Mesodermal cell (in vitro differentiated cells): ENCODE data around the gene XKR7.

Experiments used
- H3K27ac ChIP-seq: 2 replicates; pipeline ENCODE4 v1.7.0; 2013; ENCODE audit warnings: mild to moderate bottlenecking, low read depth, low read length, moderate library complexity; ENCODE audit not compliant: severe bottlenecking
- H3K36me3 ChIP-seq: 2 replicates; pipeline ENCODE4 v1.7.1; 2013; ENCODE audit warnings: mild to moderate bottlenecking, low read length, moderate library complexity; ENCODE audit not compliant: control insufficient read depth, insufficient read depth
- H3K4me1 ChIP-seq: one replicate; pipeline ENCODE4 v1.7.1; 2013; ENCODE audit warnings: mild to moderate bottlenecking, low read length; ENCODE audit not compliant: insufficient read depth, control insufficient read depth, poor library complexity, severe bottlenecking
- H3K4me3 ChIP-seq: 2 replicates; pipeline ENCODE4 v1.7.0; 2013; ENCODE audit warnings: low read length, control low read depth, mild to moderate bottlenecking; ENCODE audit not compliant: insufficient read depth, poor library complexity, severe bottlenecking; ENCODE audit errors: extremely low read depth
- H3K9me3 ChIP-seq: 2 replicates; pipeline ENCODE4 v1.7.1; 2013; ENCODE audit warnings: mild to moderate bottlenecking, low read length, moderate library complexity; ENCODE audit not compliant: control insufficient read depth
- WGBS, 2 experiments: methylation state at CpG; one replicate each; pipeline ENCODE4 v1.1.5; 2013; ENCODE audit warnings: missing lambda C conversion rate in 2 of 2; ENCODE audit not compliant: insufficient coverage in 2 of 2; 5-methylcytosine and 5-hydroxymethylcytosine counted together

Gene XKR7

GRCh38 chr20:31945319-31945718 lies 22.6 kb upstream of the XKR7 start:
- Histone ChIP-seq H3K9me3 (peaks cover 9% of the 10 kb centered on the region), H3K4me1 (no peaks in the 10 kb centered on the region), H3K27ac (no peak overlapping the region), H3K4me3 (no peak overlapping the region), H3K36me3 (peaks cover 62% of the 10 kb centered on the region)
- WGBS, 2 experiments = 90 to 92% methylated on average over 4 of the region's 4 CpGs

DNA sequence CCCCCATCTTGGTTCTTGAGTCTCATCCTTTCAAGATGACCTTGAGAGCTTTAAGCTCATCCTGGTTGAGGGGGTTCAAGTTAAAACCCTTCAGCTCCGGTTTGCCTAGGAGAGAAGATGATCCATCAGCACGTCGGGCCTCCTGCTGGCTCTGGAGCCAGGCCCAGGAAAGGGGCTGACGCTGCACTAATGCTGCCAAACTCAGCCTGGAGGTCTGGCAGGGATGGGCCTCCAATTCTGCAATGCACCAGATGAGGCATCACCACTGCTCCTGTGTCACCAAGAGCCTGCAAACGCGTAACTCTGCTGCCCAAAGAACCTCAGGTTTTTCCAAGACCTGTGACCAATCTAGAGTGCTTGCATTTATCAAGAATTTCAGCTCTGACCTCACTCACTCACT lies 22.2 kb upstream of the XKR7 start:
- 97 to 98% methylated on average over 5 to 6 of the region's 6 CpGs for WGBS, 2 experiments
- Histone ChIP-seq H3K9me3 (peaks cover 9% of the 10 kb centered on the region), H3K36me3 (peaks cover 66% of the 10 kb centered on the region), H3K4me1 (no peaks in the 10 kb centered on the region), H3K27ac (no peak overlapping the region), H3K4me3 (no peak overlapping the region)

GRCh38 chr20:31948008-31948407 lies 19.9 kb upstream of the XKR7 start:
- peaks cover 66% of the 10 kb centered on the region for H3K36me3 ChIP-seq
- H3K27ac ChIP-seq = no peak overlapping the region
- no peak overlapping the region for H3K4me3 ChIP-seq
- no peaks in the 10 kb centered on the region for H3K4me1 ChIP-seq
- H3K9me3 ChIP-seq = peaks cover 9% of the 10 kb centered on the region
- WGBS, 2 experiments = 100% methylated on average over 2 of the region's 2 CpGs

DNA sequence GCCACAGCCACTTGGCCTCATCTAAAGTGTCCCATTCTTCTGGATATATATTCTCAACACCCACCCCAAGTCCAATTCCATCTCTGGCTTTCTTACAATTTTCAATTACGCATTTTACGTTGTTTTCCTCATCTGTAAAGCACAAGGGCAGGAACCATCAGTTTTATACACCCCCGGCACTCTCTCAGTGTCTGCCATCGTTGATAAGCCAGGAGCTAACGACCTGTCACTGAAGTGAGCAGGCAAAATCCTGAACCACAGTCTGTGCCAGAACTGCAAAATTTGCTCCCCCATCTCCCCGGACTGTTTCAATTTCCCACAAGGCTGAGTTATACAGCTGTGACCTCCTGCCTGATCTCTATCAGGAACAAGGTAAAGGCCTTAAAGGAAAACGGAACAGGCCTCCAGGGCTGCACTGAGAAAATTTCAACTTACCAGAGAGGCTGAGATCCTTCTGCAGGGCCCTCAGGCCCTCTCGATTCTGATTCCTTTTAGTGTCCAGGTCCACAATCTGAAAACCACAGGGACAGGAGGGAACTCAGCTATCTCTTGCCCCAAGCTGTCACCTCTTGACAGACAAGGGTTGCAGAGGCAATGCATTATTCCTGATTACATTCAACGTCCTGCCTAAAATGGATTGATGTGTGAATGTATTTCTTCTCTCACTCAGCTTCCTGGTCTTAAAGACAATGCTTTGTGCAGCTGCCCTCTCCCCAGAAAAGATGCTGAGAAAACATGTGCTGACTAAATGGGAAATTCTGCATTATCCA lies 17.9 kb upstream of the XKR7 start:
- no peak overlapping the region for H3K27ac ChIP-seq
- peaks cover 9% of the 10 kb centered on the region for H3K9me3 ChIP-seq
- no peaks in the 10 kb centered on the region for H3K4me1 ChIP-seq
- H3K4me3 ChIP-seq = peak overlapping the region; percentile 94
- peaks cover 56% of the 10 kb centered on the region for H3K36me3 ChIP-seq
- WGBS, 2 experiments = 91 to 96% methylated on average over 8 to 9 of the region's 9 CpGs

DNA sequence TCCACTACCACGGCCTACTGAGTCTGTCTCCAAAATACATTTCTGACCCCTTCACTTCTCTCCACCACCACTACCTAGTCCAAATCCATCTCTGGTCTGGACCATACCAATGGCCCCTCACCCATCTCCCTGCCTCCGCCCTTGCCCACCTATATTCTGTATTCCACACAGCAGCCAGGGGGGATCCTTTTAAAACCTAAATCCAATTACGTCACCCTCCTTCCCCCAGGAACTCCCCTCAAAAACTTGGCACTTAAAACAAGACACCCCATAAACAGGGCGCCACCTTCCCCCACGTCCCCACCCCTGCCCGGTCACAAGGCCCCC lies 16.8 kb upstream of the XKR7 start:
- peaks cover 45% of the 10 kb centered on the region for H3K36me3 ChIP-seq
- H3K27ac ChIP-seq = peak overlapping the region; percentile 59
- peak overlapping the region; percentile 94 for H3K4me3 ChIP-seq
- no peaks in the 10 kb centered on the region for H3K4me1 ChIP-seq
- peaks cover 9% of the 10 kb centered on the region for H3K9me3 ChIP-seq
- WGBS, 2 experiments = 11 to 22% methylated on average over 2 to 6 of the region's 6 CpGs

DNA sequence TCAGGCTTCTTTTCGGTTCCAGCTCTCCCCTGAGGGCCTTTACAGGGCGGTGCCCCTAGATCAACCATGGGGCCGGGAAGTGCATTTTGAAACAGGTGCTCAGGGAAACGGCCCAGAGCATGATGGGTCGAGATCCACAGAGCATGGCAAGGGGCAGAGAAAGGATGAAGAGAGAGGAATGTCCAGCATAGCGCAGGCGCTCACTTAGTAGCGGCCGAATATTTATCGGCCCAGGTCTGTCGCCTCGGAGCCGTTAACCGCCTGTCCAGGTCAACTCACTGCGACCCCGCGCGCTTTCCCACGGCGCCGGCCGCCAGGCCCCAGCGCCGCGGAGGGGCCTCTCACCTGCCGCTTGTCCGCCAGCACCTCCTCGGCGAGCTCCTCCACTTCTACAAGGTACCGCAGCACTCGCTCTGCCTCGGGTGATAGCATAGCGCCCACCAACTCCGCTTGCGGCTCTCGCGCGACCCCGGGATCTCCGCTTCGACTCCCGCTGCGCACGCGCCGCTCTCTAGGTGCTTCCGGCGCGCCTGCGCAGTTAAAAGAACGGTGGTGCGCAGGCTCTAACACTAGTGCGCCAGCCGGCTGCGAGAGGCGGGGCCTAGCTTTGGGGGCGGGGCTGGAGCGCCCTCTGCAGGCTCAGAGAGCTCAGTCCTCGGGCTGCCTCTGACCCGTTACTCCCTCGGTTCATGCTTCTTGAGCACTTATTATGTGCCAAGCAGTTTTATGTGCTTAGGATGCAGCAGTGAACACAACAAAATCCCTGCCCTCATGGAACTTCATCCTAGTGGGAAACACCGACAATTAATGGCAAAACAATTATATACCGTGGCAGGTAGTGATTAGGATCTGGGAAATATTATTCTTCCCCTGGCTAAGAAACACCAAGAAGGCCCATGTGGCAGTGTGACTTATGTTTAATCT lies 16.2 kb upstream of the XKR7 start, which contains the start of gene PDRG1:
Gene PDRG1 (minus strand): TSS at position 517 of the 924 bp plus-strand sequence. CDS start 85 bp downstream, at position 432.
- Histone ChIP-seq H3K9me3 (peaks cover 9% of the 10 kb centered on the region), H3K27ac (peak within 1 kb of the TSS; percentile 59), H3K4me1 (no peaks in the 10 kb centered on the region), H3K4me3 (peak within 1 kb of the TSS; percentile 94), H3K36me3 (peaks cover 39% of the 10 kb centered on the region)
- WGBS, 2 experiments = 0% methylated on average over 55 to 57 of the region's 63 CpGs

DNA sequence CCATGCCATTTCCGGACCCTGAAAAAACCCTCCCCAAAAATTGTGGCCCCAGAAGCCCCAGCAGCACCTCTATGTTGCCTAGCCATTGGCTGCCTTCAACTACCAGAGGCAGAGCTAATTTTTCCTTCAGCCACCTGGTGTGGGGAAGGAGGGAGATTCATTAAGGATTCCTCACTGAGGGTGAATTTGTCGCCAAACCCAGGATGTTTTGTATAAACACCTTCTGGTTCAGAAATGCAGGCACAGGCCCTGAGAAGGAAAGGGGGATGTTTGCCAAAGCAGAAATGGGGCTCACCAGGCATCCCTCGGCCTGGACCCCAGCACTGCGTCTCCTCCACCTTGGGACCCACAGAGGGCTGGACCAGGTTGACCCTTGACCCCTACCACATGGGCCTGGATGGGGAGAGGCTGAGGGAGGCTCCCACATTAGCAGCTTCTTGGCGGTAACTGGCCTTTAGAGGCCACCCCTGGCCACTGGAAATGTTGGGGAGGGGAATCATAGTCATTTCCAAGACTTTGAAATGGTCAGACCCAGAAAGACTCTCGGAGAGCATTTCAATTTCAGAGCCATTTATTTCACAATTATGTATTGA lies 14.3 kb upstream of the XKR7 start:
- no peaks in the 10 kb centered on the region for H3K4me1 ChIP-seq
- no peak overlapping the region for H3K4me3 ChIP-seq
- peaks cover 20% of the 10 kb centered on the region for H3K36me3 ChIP-seq
- 86% methylated on average over 2 to 3 of the region's 6 CpGs for WGBS, 2 experiments
- H3K9me3 ChIP-seq = peaks cover 1% of the 10 kb centered on the region
- no peak overlapping the region for H3K27ac ChIP-seq

GRCh38 chr20:31954500-31954899 lies 13.5 kb upstream of the XKR7 start:
- Histone ChIP-seq H3K9me3 (no peaks in the 10 kb centered on the region), H3K4me3 (no peak overlapping the region), H3K4me1 (no peaks in the 10 kb centered on the region), H3K36me3 (peaks cover 12% of the 10 kb centered on the region), H3K27ac (no peak overlapping the region)
- 60 to 82% methylated on average over 1 of the region's 1 CpG for WGBS, 2 experiments

- Histone ChIP-seq H3K27ac (no peak overlapping the region), H3K9me3 (no peaks in the 10 kb centered on the region), H3K4me1 (no peaks in the 10 kb centered on the region), H3K36me3 (no peaks in the 10 kb centered on the region), H3K4me3 (no peak overlapping the region)
- WGBS, 2 experiments = 79 to 82% methylated on average over 8 to 11 of the region's 11 CpGs
These were observed 11.1 kb upstream of the XKR7 start for GRCh38 chr20:31956556-31957526.

DNA sequence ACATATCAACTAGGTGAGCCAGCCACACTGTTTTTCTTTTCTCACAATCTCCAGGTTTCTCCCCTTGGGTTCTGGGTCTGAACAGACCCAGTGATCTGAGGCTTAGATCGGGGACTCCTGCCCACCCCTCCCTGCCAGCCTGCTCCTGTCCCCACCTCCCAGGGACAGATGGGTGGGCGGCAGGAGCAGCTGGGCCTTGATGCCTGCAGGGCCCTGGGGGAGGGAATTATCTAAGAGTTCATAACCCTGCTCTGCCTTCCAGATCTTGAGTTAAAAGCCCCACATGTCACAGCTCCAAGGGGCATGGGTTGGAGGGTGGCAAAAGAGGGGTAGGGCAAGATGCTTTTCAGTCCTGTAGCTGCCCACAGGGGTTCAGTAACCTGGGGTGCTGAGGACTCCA lies 5.2 kb upstream of the XKR7 start:
- H3K36me3 ChIP-seq = no peaks in the 10 kb centered on the region
- 45 to 100% methylated on average over 1 to 2 of the region's 2 CpGs for WGBS, 2 experiments
- H3K4me3 ChIP-seq = no peak overlapping the region
- no peaks in the 10 kb centered on the region for H3K9me3 ChIP-seq
- H3K27ac ChIP-seq = no peak overlapping the region
- H3K4me1 ChIP-seq = no peaks in the 10 kb centered on the region
